Measurements from ENCODE around the gene PAGR1. TPM values are rescaled to one million over a fixed set of nuclear protein-coding genes. Genes with fewer than 3 reads are reported as not detected.

Gene PAGR1
- total and polyA plus RNA-seq, 2 of the 13 experiments (the other 11 are each of a cell fraction or from before 2014, with no cell fraction given) = 9.8 to 66.4 TPM

- TF ChIP-seq ZBTB39 (CRISPR knock-in tag; IDR thresholded peaks at IDR 0.05) = no peak
- TF ChIP-seq AHR (CRISPR knock-in tag; IDR thresholded peaks at IDR 0.05) = 0 out of 2 replicates have a peak, but pooled peaks have one; percentile 12
- TF ChIP-seq HNRNPUL1 (IDR thresholded peaks at IDR 0.05; ENCODE audit: low read depth, low read length) = no peak
- TF ChIP-seq SRSF1 (optimal IDR thresholded peaks at IDR 0.05; ENCODE audit: low read depth, low read length) = no peak
- no peak for TF ChIP-seq ZNF451 (CRISPR knock-in tag; IDR thresholded peaks at IDR 0.05)
- TF ChIP-seq ZBTB7B (CRISPR knock-in tag; IDR thresholded peaks at IDR 0.05) = no peak
- peak; percentile 19 to 49; a peak in 1 of 4 replicates for TF ChIP-seq HMGXB4 (CRISPR knock-in tag; IDR thresholded peaks at IDR 0.05; ENCODE audit: borderline replicate concordance in 1 of 2, low read depth in 1 of 2)
- TF ChIP-seq ZNF350 (CRISPR knock-in tag; IDR thresholded peaks at IDR 0.05; ENCODE audit: borderline replicate concordance, low read depth) = 0 out of 2 replicates have a peak, but pooled peaks have one; percentile 3
- TF ChIP-seq THAP8 (CRISPR knock-in tag; IDR thresholded peaks at IDR 0.05; ENCODE audit: borderline replicate concordance) = no peak
- TF ChIP-seq HBP1 (CRISPR knock-in tag; IDR thresholded peaks at IDR 0.05; ENCODE audit: low read depth) = no peak
- 0 out of 2 replicates have a peak, but pooled peaks have one; percentile 13 for TF ChIP-seq ZNF543 (CRISPR knock-in tag; IDR thresholded peaks at IDR 0.05)
- TF ChIP-seq HINFP (CRISPR knock-in tag; IDR thresholded peaks at IDR 0.05; ENCODE audit: low read depth) = no peak
- TF ChIP-seq ARID2 (CRISPR knock-in tag; IDR thresholded peaks at IDR 0.05; ENCODE audit: borderline replicate concordance) = no peak
- no peak for TF ChIP-seq ZNF282 (IDR thresholded peaks at IDR 0.05; ENCODE audit: partially characterized antibody)
- TF ChIP-seq ZNF326 (CRISPR knock-in tag; IDR thresholded peaks at IDR 0.05; ENCODE audit: borderline replicate concordance) = no peak
- TF ChIP-seq HNF4A (CRISPR knock-in tag; IDR thresholded peaks at IDR 0.05) = no peak
- TF ChIP-seq, protein P1, sequence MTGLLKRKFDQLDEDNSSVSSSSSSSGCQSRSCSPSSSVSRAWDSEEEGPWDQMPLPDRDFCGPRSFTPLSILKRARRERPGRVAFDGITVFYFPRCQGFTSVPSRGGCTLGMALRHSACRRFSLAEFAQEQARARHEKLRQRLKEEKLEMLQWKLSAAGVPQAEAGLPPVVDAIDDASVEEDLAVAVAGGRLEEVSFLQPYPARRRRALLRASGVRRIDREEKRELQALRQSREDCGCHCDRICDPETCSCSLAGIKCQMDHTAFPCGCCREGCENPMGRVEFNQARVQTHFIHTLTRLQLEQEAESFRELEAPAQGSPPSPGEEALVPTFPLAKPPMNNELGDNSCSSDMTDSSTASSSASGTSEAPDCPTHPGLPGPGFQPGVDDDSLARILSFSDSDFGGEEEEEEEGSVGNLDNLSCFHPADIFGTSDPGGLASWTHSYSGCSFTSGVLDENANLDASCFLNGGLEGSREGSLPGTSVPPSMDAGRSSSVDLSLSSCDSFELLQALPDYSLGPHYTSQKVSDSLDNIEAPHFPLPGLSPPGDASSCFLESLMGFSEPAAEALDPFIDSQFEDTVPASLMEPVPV (CRISPR knock-in tag; IDR thresholded peaks at IDR 0.05) = 0 out of 2 replicates have a peak, but pooled peaks have one; percentile 1
Measured at GRCh38 chr16:29862383-29862883, 46.5 kb downstream of the PAGR1 start (continued).

Data from HepG2 (cell line).